Fibroblast of gingiva (primary cell): ENCODE measurements around the gene HOXC9.

Experiments used
- DNase-seq: peaks from one replicate; pipeline ENCODE4 v3.0.0-alpha.2; 2011; ENCODE audit warnings: low read depth

HOXC9 gene

GRCh38 chr12:54000116-54001114 is at the start of gene HOXC9:
Gene HOXC9, plus strand, starts transcription at chr12:54000161. Its CDS starts 28 bp downstream, at chr12:54000189.
- DNase-seq: no peak

GRCh38 chr12:53950437-53950773 is 49.6 kb upstream of the HOXC9 start:
- DNase-seq: no peak

DNA sequence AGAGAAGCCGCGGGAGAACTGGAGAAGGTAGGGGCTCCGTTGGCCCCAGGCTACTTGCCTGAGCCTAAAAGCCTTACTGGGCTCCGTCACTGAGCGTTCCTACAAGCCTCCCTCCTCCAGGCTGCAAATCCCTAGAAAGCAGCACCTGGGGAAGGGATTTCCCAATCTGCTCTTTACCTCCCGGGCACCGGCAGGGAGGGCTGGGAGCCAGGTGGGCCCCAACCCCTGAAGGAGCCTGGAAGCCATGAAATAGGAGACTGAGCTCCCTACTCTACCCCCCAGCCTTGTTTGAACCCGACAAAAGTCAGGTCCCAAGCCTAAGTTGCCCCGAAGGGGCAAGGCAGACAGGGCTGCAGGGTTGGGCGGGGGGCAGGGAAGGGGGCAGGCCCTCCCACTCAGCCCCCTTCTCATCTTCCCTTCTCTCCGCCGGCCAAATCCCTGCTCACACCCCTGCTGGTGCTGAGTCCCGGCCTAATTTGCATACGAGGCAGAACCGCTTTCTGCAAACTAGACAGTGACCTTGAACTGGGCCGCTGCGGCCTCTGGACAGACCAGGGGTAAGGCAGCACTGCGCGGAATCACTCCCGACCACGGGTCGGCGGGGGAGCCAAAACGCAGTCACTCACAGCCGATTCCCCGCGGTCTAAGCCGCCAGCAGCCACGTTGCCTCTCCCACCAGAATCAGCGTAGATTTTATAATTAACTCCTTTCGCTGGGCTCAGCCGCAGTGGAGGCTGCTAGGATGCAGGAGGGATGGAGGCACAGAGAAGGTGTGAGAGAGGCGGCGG is 49.0 kb upstream of the HOXC9 start:
- DNase-seq: no peak

- DNase-seq: no peak
Observed at GRCh38 chr12:53951577-53952334, 48.2 kb upstream of the HOXC9 start.

DNA sequence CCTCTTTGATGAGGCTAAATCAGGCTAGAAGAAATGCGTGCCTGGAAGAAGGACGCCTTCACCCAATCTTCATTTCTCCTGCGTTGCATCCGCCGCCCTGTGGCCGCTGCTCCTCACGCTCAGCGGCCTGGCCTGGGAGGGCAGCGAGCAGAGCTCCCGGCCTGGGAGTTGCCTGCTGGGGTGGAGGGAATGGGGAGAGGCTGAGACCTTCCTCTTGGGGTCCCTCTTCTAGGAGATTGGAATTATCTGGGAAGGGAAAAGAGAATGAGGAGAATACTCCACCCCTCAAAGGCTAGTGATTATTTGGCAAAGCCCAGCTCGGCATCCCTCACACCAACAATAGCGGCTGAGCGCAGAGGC is 47.6 kb upstream of the HOXC9 start:
- no peak for DNase-seq

DNA sequence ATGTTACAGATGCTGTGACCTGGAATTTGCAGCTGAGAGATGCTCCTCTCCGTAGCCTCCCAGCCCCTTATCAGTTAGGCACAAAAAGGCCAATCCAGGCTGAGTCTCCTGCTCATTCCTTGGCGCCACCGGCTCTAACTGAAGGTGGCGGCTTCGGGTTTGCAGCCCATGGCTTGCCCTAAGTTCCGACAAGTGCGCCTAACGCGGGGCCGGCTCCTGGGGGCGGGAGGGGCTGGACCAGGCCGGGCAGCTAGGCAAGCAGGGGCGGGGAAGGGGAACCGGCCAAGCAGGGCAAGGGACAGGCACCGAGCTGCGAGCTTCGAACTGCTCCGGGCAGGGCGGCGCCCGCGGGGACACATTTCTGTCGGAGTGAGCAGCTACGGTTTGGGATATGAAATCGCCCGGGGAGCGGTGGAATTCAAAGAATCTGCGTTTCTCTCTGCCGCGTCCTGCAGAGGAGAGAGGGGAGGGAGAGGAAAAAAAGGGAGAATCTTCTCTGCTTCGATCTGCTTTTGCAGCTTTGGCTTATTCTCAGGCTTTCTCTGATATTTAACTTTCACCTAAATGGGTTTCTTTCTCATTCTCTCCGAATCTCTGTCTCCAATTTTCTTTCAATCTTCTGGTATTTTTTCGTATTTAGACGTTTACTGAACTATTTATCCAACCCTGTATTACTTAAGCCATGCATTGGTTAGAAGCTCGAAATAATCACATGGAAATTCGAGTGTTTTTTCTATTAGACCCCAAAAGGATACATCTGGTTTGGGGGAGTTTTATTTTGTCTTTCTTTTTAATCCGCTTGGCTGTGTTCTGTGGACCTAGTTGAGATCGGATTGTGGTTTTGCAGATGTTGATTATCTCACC is 46.9 kb upstream of the HOXC9 start:
- DNase-seq: no peak

DNA sequence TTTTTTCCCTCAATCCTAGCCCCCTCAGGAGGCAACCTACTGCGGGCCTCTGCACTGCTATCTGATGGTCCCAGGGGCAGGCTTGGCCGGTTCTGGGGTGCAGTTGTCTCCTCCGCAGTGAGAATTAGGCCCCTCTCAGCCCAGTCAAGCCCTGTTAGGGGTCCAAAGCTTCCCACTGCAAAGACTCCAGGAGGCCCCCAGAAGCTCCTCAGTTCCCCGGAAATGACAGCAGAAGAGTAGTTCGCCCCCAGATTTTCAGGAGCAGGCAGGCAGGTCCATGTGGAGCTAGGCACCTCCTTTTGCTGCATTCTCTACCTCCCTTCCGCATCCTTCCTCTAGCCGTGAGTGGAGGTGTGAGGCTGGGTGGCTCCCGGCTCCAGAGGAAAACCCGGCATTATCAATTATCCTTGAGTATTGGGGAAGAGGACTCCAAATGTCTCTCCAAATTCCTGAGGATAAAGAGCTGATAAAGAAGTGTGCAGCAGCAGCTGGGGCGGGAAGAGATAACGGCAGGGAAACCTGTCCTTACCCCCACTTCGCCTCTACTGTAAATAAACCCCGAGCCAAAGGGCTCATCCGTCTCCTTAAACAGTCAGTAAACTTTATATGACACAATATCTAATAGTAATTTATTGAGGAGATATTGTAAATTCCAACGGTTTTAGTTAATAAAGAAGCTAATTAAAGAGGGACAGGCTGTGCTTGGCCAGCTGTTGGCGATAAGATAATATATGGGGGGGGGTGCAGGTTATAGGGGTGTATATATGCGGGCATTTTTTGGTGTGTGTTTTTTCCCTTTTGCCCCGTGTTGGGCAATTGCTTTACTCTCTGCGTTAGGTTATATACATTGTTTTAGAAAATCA is 45.9 kb upstream of the HOXC9 start:
- no peak for DNase-seq

GRCh38 chr12:53954694-53955035 is 45.3 kb upstream of the HOXC9 start, which contains the start of gene HOXC12:
Gene HOXC12, plus strand, starts transcription at chr12:53954903. Its CDS starts 27 bp downstream, at chr12:53954930.
- no peak for DNase-seq

DNA sequence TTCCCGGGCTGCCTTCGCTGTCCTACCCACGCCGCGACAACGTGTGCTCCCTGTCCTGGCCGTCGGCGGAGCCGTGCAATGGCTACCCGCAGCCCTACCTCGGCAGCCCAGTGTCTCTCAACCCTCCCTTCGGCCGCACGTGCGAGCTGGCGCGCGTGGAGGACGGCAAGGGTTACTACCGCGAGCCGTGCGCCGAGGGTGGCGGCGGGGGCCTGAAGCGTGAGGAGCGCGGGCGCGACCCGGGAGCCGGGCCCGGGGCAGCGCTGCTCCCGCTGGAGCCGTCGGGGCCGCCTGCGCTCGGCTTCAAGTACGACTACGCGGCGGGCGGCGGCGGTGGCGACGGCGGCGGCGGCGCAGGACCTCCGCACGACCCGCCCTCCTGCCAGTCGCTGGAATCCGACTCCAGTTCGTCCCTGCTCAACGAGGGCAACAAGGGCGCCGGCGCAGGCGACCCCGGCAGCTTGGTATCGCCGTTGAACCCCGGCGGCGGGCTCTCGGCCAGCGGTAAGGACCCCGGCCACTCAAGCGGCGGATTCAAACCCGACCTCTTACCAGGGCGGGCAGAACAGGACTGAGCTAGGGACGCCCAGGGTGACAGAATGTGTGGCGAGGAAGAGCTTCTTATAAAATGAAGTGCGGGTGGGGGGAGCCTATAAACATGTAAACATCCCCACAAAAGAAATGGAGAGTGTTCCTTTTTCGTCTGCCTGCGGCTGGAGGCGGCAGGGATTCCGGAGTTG is 44.8 kb upstream of the HOXC9 start:
- no peak for DNase-seq

DNA sequence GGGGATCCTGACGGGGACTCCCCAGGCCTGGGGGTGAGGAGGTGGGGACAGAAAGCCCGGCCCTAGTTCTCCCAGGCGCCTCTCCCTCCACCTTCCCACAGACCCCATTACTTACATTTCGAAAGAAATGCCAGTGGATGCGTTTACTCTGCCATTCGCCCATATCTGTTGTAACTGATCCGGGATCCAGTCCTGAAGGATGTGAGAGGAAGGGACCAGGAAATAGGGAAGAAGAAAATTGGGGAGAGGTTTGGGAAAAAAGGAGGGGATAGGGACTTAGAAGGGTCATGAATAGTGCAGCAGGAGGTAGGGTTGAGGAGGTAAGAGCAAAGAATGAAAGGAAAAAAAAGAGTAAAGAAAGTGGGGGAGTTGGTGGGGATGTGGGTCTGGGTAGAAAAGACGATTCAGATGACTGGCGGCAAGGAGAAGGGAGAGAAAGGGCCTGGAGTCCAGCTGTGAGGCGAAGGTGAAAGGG is 44.1 kb upstream of the HOXC9 start:
- no peak for DNase-seq

DNA sequence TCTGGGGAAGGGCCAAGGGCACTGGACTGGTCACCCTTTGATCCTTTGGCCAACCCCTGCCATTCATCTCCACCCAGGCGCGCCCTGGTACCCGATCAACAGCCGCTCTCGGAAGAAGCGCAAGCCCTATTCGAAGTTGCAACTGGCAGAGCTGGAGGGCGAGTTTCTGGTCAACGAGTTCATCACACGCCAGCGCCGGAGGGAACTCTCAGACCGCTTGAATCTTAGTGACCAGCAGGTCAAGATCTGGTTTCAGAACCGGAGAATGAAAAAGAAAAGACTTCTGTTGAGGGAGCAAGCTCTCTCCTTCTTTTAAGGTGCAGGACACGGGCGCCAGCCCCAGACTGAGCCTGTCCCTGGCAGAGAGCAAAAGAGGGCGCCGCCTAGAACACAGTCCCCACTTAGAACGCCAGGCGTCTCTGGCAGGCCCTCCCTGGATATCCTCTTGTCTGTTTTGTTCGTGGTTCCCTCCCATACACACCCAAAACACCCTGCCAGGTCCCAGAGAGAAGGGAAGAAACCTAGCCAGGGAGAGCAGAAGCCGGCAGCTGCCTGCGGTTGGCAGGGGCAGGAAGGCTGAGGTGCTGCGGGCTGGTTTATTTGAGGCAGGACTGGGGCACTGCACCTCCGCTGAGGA is 43.6 kb upstream of the HOXC9 start:
- no peak for DNase-seq

- no peak for DNase-seq
Observed at GRCh38 chr12:53956914-53957536, 42.9 kb upstream of the HOXC9 start.

- DNase-seq: no peak
Observed at GRCh38 chr12:53958128-53958527, 41.8 kb upstream of the HOXC9 start.

GRCh38 chr12:53959314-53959713 is 40.6 kb upstream of the HOXC9 start:
- DNase-seq: no peak

- DNase-seq: no peak
Observed at GRCh38 chr12:53960187-53961024, 39.6 kb upstream of the HOXC9 start.

DNA sequence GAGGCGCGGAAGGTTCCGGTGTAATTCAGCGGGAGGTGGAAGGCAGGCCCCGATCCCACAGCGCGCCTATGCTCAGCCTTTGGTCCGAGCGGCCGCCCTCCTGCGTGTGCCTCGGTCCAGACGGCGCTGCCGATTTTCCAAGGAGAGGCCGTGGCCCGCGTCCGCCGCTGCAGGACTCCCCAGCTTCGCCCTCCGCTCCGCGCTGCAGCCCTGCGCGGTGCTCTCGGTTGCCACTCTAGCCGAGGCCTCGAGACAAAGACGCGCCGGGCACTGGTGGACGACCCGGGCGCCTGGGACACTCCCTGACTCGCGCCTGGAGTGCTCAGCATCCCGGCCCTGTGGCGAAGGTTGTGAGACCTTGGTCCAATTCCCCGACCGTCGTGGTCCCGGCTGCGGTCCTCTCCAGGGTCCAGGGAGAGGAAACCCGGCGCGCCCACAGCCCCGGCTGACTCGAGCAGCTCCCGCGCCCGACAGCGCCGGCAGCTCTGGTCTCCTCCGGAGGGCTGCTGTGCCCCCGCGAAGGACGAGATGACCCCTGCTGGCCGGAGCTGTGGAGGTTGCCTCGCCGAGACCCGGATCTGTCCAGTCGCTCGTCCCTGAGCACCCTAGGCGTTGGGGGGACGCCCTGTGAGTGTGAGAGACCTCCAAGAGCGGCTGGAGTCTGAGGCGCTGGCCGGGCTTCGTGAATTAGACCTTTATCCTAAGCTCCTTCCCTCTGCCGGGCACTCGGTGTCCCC is 38.8 kb upstream of the HOXC9 start:
- DNase-seq: no peak

GRCh38 chr12:53963005-53963404 is 37.0 kb upstream of the HOXC9 start:
- DNase-seq: no peak
